Osteocyte (in vitro differentiated cells): ENCODE results near the gene HMGA1. TPM values are rescaled to one million over a fixed set of nuclear protein-coding genes. Genes with fewer than 3 reads are reported as not detected.
"Not testable (repeated sequence)": the region's sequence is repeated elsewhere in the genome, so short reads cannot be mapped to it uniquely, and the experiment has no call there.

Experiments
- DNase-seq: peaks from one replicate; pipeline ENCODE4 v3.0.0; 2021; ENCODE audit warnings: mixed read lengths; ENCODE audit not compliant: unreplicated experiment; ENCODE audit errors: extremely low spot score
- H3K27ac Mint-ChIP-seq: one replicate; pipeline ENCODE4 v1.8.0; 2021; ENCODE audit warnings: mild to moderate bottlenecking, mixed read lengths; ENCODE audit not compliant: unreplicated experiment
- H3K27me3 Mint-ChIP-seq: one replicate; pipeline ENCODE4 v1.8.0; 2021; ENCODE audit warnings: mixed read lengths; ENCODE audit not compliant: unreplicated experiment
- H3K36me3 Mint-ChIP-seq: one replicate; pipeline ENCODE4 v1.8.0; 2021; ENCODE audit warnings: mixed read lengths; ENCODE audit not compliant: unreplicated experiment
- H3K4me1 Mint-ChIP-seq: one replicate; pipeline ENCODE4 v1.8.0; 2021; ENCODE audit warnings: mixed read lengths; ENCODE audit not compliant: unreplicated experiment
- H3K4me3 Mint-ChIP-seq: one replicate; pipeline ENCODE4 v1.8.0; 2021; ENCODE audit warnings: mild to moderate bottlenecking, moderate library complexity, mixed read lengths; ENCODE audit not compliant: unreplicated experiment
- H3K9me3 Mint-ChIP-seq: one replicate; pipeline ENCODE4 v1.8.0; 2021; ENCODE audit warnings: mixed read lengths; ENCODE audit not compliant: unreplicated experiment
- CTCF ChIP-seq: fragments of 200-600 bp; sonication (generic); IDR thresholded peaks from 2 replicates; pipeline ENCODE4 v1.5.0; 2021; ENCODE audit warnings: antibody characterized with exemption, mild to moderate bottlenecking, moderate library complexity
- total RNA-seq: library from RNA; stranded (reverse); gene quantifications from 2 replicates; pipeline ENCODE4 v1.2.1, GENCODE V29; 2021

The HMGA1 gene
- total RNA-seq, 1 donor from 2014 or later, result 89.0 TPM

GRCh38 chr6:34243901-34244884 is 7.5 kb downstream of the HMGA1 start:
- no peaks in the 10 kb centered on the region for H3K9me3 Mint-ChIP-seq
- H3K27ac Mint-ChIP-seq, result peak overlapping the region; percentile 87
- peak; percentile 38 for TF ChIP-seq CTCF
- DNase-seq, result no peak
- peak overlapping the region; percentile 26 for H3K4me3 Mint-ChIP-seq
- H3K36me3 Mint-ChIP-seq, result peaks cover 7% of the 10 kb centered on the region
- H3K27me3 Mint-ChIP-seq, result no peaks in the 10 kb centered on the region
- H3K4me1 Mint-ChIP-seq, result peaks cover 57% of the 10 kb centered on the region

GRCh38 chr6:34245032-34245760 is 8.5 kb downstream of the HMGA1 start:
- not testable (repeated sequence) for H3K27me3 Mint-ChIP-seq, DNase-seq, H3K4me3 Mint-ChIP-seq, H3K36me3 Mint-ChIP-seq, H3K9me3 Mint-ChIP-seq
- Mint-ChIP-seq H3K4me1 (peaks cover 58% of the 10 kb centered on the region), H3K27ac (peak overlapping the region; percentile 87)

GRCh38 chr6:34245761-34246140 is 9.1 kb downstream of the HMGA1 start:
- Mint-ChIP-seq H3K27ac (peak overlapping the region; percentile 87), H3K4me1 (peaks cover 58% of the 10 kb centered on the region)
- not testable (repeated sequence) for DNase-seq, H3K36me3 Mint-ChIP-seq, H3K9me3 Mint-ChIP-seq, H3K4me3 Mint-ChIP-seq, H3K27me3 Mint-ChIP-seq

GRCh38 chr6:34246249-34246562 is 9.5 kb downstream of the HMGA1 start:
- Mint-ChIP-seq H3K9me3 (no peaks in the 10 kb centered on the region), H3K27me3 (no peaks in the 10 kb centered on the region), H3K4me1 (peaks cover 58% of the 10 kb centered on the region), H3K36me3 (peaks cover 4% of the 10 kb centered on the region), H3K27ac (peak overlapping the region; percentile 54), H3K4me3 (no peak overlapping the region)
- TF ChIP-seq CTCF, result no peak
- no peak for DNase-seq

GRCh38 chr6:34246563-34247391 is 10.1 kb downstream of the HMGA1 start:
- H3K27me3 Mint-ChIP-seq, result no peaks in the 10 kb centered on the region
- H3K4me1 Mint-ChIP-seq, result peaks cover 58% of the 10 kb centered on the region
- TF ChIP-seq CTCF, result peak; percentile 51
- no peak overlapping the region for H3K4me3 Mint-ChIP-seq
- DNase-seq, result no peak
- H3K9me3 Mint-ChIP-seq, result no peaks in the 10 kb centered on the region
- no peaks in the 10 kb centered on the region for H3K36me3 Mint-ChIP-seq
- peak overlapping the region; percentile 44 for H3K27ac Mint-ChIP-seq
